GM12801 (cell line): ENCODE data around the gene THSD7B.

Experiments
- TF ChIP-seq, protein P1 (sequence below): IDR thresholded peaks from one replicate; pipeline ENCODE4 v1.5.1; 2011; ENCODE audit warnings: control low read depth; ENCODE audit not compliant: insufficient read length; ENCODE audit errors: extremely low read depth

The THSD7B gene

DNA sequence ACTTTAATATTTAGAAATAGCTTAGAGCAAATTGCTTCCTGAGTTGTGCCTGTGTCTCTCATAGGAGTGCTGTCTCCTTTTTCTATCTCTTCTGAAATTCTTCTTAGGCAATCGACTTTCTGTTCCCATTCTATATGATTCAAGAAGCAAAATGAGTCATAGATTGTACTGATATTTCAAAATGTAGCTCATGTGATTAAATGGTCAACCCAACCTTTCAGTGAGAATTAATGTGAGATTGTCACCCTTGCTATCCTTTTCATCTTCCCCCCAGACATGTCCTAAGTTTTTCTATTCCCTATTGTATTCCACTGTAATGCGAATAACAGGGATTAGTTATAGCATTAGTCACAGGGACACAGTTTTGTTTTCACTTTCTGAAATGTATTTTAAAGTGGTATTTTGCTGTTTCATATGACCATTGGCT, 413.6 kb downstream of the THSD7B start:
- TF ChIP-seq, protein P1, sequence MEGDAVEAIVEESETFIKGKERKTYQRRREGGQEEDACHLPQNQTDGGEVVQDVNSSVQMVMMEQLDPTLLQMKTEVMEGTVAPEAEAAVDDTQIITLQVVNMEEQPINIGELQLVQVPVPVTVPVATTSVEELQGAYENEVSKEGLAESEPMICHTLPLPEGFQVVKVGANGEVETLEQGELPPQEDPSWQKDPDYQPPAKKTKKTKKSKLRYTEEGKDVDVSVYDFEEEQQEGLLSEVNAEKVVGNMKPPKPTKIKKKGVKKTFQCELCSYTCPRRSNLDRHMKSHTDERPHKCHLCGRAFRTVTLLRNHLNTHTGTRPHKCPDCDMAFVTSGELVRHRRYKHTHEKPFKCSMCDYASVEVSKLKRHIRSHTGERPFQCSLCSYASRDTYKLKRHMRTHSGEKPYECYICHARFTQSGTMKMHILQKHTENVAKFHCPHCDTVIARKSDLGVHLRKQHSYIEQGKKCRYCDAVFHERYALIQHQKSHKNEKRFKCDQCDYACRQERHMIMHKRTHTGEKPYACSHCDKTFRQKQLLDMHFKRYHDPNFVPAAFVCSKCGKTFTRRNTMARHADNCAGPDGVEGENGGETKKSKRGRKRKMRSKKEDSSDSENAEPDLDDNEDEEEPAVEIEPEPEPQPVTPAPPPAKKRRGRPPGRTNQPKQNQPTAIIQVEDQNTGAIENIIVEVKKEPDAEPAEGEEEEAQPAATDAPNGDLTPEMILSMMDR = no peak

GRCh38 chr2:137179542-137179941, 414.2 kb downstream of the THSD7B start:
- TF ChIP-seq, protein P1 = no peak

DNA sequence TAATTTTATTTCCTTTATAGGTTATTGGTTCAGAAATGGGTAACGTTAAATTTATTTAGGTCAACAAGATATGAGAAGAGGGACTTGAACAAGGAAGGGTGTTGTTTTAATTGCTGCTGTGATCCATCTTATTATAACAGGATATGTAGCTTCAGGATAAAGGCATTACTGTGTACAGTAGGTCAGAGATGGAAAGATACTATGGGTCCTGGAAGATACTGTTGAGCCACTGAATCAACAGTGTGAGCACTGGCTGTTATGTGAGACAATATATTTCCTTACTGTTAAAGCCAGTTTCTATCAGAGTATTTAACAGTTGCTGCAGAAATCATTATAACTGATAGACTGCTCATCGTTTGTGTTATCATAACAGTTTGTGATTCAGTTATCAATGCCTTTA, 414.7 kb downstream of the THSD7B start:
- TF ChIP-seq, protein P1 = no peak

GRCh38 chr2:137181370-137181769, 416.0 kb downstream of the THSD7B start:
- TF ChIP-seq, protein P1 = no peak

- TF ChIP-seq, protein P1 = no peak
These were observed 416.7 kb downstream of the THSD7B start for GRCh38 chr2:137182071-137182470.

DNA sequence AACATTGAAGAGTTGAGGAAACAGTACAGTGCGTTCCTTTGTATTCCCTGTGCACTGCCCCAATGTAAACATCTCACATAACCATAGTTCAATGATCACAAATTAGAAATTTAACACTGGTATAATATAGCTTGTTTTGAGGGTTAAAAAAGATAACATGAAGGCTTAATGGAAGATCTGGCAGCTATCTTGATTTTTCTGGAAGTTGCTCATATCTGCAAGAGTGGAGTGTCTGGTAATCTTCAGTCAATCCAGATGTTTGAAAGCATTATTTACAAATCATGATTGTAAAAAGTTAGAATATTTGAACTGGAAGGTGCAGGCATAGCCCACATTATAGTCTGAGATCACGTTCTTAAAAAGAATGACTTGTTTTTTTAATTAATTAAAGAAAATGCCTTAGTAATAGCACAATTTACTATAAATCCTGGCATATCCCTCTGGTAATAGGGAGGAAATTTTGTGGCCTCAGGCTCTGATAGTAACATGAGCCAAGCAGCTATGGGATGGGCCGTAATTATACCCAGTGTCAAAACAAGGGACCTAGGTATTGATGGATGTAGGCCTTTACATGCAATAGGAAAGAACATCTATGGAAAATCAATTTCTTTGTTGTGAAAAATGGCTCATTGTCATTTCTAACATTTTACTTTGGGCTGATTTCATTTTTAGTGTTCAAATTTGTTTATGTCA, 418.0 kb downstream of the THSD7B start:
- TF ChIP-seq, protein P1 = no peak

DNA sequence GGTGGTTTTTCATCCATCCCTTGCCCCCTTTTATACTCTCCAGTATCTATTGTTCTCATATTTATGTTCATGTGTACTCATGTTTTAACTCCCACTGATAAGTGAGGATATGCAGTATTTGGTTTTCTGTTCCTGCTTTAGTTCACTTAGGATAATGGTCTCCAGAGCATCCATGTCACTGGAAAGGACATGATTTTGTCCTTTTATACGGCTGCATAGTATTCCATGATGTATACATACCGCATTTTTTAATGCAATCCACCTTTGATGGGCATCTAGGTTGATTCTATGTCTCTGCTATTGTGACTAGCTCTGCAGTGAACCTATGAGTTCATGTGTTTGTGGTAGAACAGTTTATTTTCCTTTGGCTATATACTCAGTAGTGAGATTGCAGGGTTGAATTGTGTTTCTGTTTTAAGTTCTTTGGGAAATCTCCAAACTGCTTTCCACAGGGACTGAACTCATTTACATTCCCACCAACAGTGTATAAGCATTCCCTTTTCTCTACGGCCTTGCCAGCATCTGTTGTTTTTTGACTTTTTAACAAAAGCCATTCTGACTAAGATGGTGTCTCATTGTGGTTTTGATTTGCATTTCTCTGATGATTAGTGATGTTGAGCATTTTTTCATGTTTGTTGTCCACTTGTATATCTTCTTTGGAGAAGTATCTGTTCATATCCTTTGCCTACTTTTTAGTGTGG, 420.2 kb downstream of the THSD7B start:
- TF ChIP-seq, protein P1 = no peak
